ENCODE measurements around the gene DYRK4.

Gene DYRK4

GRCh38 chr12:4603946-4604345 is 41.9 kb downstream of the DYRK4 start:
- no peaks in the 10 kb centered on the region for H3K27me3 ChIP-seq
- no peak for TF ChIP-seq CTCF (IDR thresholded peaks at IDR 0.05)
- H3K9me3 ChIP-seq: no peaks in the 10 kb centered on the region
- H3K27ac ChIP-seq: no peak overlapping the region
- peaks cover 41% of the 10 kb centered on the region for H3K36me3 ChIP-seq
- H3K4me1 ChIP-seq (ENCODE audit: control insufficient read depth in 1 of 2, insufficient read depth in 1 of 2, low read depth in 1 of 2, low read length in 1 of 2): peaks cover 11 to 15% of the 10 kb centered on the region in 2 experiments
- H3K4me3 ChIP-seq (ENCODE audit: low read depth in 1 of 2, low read length in 1 of 2): no peak overlapping the region

- peak overlapping the region; percentile 37 for H3K27ac ChIP-seq
- H3K27me3 ChIP-seq: no peaks in the 10 kb centered on the region
- peaks cover 39% of the 10 kb centered on the region for H3K36me3 ChIP-seq
- H3K4me1 ChIP-seq (ENCODE audit: control insufficient read depth in 1 of 2, insufficient read depth in 1 of 2, low read depth in 1 of 2, low read length in 1 of 2): peaks cover 11 to 15% of the 10 kb centered on the region in 2 experiments
- H3K4me3 ChIP-seq (ENCODE audit: low read depth in 1 of 2, low read length in 1 of 2): peak overlapping the region; percentile 70 to 77
- H3K9me3 ChIP-seq: no peaks in the 10 kb centered on the region
- TF ChIP-seq CTCF (IDR thresholded peaks at IDR 0.05): peak; percentile 93
Measured at GRCh38 chr12:4604684-4605193, 42.7 kb downstream of the DYRK4 start.

DNA sequence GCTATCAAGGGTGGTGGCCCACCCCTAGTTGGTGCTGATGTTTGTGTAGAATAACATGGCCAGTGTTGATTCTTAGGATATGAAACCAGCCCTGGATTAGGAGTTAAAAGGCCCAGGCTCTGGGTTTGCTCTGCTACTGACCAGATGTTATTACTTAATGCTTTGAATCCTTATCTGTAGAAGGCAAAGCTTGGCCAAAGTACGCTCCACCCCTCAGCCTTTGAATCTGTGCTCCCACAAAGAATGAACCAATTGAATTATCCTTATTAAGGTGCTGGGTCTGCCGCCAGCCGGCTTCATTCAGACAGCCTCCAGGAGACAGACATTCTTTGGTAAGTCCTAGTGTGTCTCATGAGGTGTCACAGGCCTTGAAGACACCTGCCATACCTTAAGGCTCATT is 45.0 kb downstream of the DYRK4 start:
- Histone ChIP-seq H3K4me1 (ENCODE audit: control insufficient read depth in 1 of 2, insufficient read depth in 1 of 2, low read depth in 1 of 2, low read length in 1 of 2) (peaks cover 11 to 15% of the 10 kb centered on the region in 2 experiments), H3K27ac (no peak overlapping the region), H3K27me3 (no peaks in the 10 kb centered on the region)

DNA sequence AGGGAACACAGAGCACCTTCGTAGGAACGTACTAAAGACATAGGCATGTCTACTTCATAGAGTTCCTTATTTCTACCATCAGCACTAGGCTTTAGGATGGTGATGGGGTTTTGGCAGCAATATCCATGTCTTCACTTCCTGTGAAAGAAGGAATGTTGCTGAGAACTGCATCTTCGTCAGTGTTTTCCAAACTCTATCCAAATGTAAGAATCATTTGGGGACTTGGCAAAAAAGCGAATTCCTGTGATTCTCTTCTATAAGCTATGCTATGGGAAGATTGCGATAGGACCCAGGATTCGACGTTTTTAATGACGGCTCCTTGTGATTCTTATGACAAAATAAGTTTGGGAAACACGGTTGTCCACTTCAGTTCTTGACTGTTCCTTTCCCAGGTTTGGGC is 47.1 kb downstream of the DYRK4 start:
- H3K27me3 ChIP-seq: no peaks in the 10 kb centered on the region
- peaks cover 11 to 15% of the 10 kb centered on the region in 2 experiments for H3K4me1 ChIP-seq (ENCODE audit: control insufficient read depth in 1 of 2, insufficient read depth in 1 of 2, low read depth in 1 of 2, low read length in 1 of 2)
- no peak overlapping the region for H3K4me3 ChIP-seq (ENCODE audit: low read depth in 1 of 2, low read length in 1 of 2)
- H3K9me3 ChIP-seq: no peaks in the 10 kb centered on the region
- no peak for TF ChIP-seq CTCF (IDR thresholded peaks at IDR 0.05)
- peaks cover 66% of the 10 kb centered on the region for H3K36me3 ChIP-seq
- H3K27ac ChIP-seq: no peak overlapping the region

More for the DNA sequence above, 45.0 kb downstream of the DYRK4 start:
- H3K4me3 ChIP-seq (ENCODE audit: low read depth in 1 of 2, low read length in 1 of 2): no peak overlapping the region
- no peaks in the 10 kb centered on the region for H3K9me3 ChIP-seq
- TF ChIP-seq CTCF (IDR thresholded peaks at IDR 0.05): no peak
- peaks cover 46% of the 10 kb centered on the region for H3K36me3 ChIP-seq

GRCh38 chr12:4610481-4610880 is 48.5 kb downstream of the DYRK4 start:
- no peaks in the 10 kb centered on the region for H3K9me3 ChIP-seq
- TF ChIP-seq CTCF (IDR thresholded peaks at IDR 0.05): no peak
- no peak overlapping the region for H3K4me3 ChIP-seq (ENCODE audit: low read depth in 1 of 2, low read length in 1 of 2)
- peaks cover 4 to 5% of the 10 kb centered on the region in 2 experiments for H3K4me1 ChIP-seq (ENCODE audit: control insufficient read depth in 1 of 2, insufficient read depth in 1 of 2, low read depth in 1 of 2, low read length in 1 of 2)
- H3K27me3 ChIP-seq: no peaks in the 10 kb centered on the region
- H3K27ac ChIP-seq: no peak overlapping the region
- peaks cover 80% of the 10 kb centered on the region for H3K36me3 ChIP-seq

Measured in neutrophil (primary cell).